Gastrocnemius medialis (tissue), 4 donors: ENCODE measurements around the gene CELF3. TPM values are rescaled to one million over a fixed set of nuclear protein-coding genes. Genes with fewer than 3 reads are reported as not detected.

Experiments
- ATAC-seq, 2 donors: fragments of 150-250 bp; one replicate each; pipeline ENCODE4 v1.9.1; 2016
- DNase-seq, 2 donors: peaks; one replicate each; pipeline ENCODE4 v3.0.0-alpha.2; 2019
- H3K27ac ChIP-seq, 4 donors: fragments of 200-600 bp; sonication (generic); 1 replicate in 1 of 4; 2 replicates in 3 of 4; pipeline ENCODE4 v1.5.1; 2016 to 2018; ENCODE audit warnings: mild to moderate bottlenecking in 2 of 4, moderate library complexity in 1 of 4
- H3K27me3 ChIP-seq, 3 donors: fragments of 200-600 bp; sonication (generic) in 2 of 3; 1 replicate in 1 of 3; 2 replicates in 2 of 3; pipeline versions ENCODE4 v1.5.1 to v1.6.0; 2016 to 2019; ENCODE audit warnings: mild to moderate bottlenecking in 1 of 3, moderate library complexity in 1 of 3
- H3K36me3 ChIP-seq, 2 donors: fragments of 200-600 bp; sonication (generic) in 1 of 2; one replicate each; pipeline ENCODE4 v1.5.1; 2017 to 2018
- H3K4me1 ChIP-seq, 2 donors: fragments of 200-600 bp; sonication (generic) in 1 of 2; one replicate each; pipeline ENCODE4 v1.5.1; 2016 to 2017; ENCODE audit warnings: mild to moderate bottlenecking in 2 of 2
- H3K4me3 ChIP-seq, 4 donors: fragments of 200-600 bp; sonication (generic) in 3 of 4; 1 replicate in 1 of 4; 2 replicates in 3 of 4; pipeline ENCODE4 v1.5.1; 2016 to 2019; ENCODE audit warnings: mild to moderate bottlenecking in 2 of 4
- H3K9me3 ChIP-seq, 3 donors: fragments of 200-600 bp; sonication (generic) in 2 of 3; 1 replicate in 1 of 3; 2 replicates in 2 of 3; pipeline ENCODE4 v1.5.1; 2016 to 2019
- CTCF ChIP-seq, 5 experiments: fragments of 450-650 bp in 3 of 5; fragments of 200-600 bp in 2 of 5; sonication (generic) in 2 of 5; IDR thresholded peaks in 4 of 5; conservative IDR thresholded peaks in 1 of 5; 1 replicate in 4 of 5; 2 replicates in 1 of 5; pipeline ENCODE4 v1.5.1; 2016 to 2019; ENCODE audit warnings: antibody characterized with exemption in 5 of 5, mild to moderate bottlenecking in 3 of 5, moderate library complexity in 3 of 5
- POLR2A ChIP-seq, 2 donors: fragments of 450-650 bp; IDR thresholded peaks; one replicate each; pipeline ENCODE4 v1.6.1; 2017; ENCODE audit warnings: antibody characterized with exemption in 2 of 2, mild to moderate bottlenecking in 2 of 2, moderate library complexity in 2 of 2
- in situ Hi-C, 4 donors: fragments of 200-750 bp; cut with MboI; loops; one replicate each; pipeline versions ENCODE4 v1.15.0 to v1.8.0; 2017; ENCODE audit warnings: low sequenced_read_pairs in 4 of 4
- intact Hi-C: fragments of 100-400 bp; cut with DNase I; formaldehyde crosslinking; loops from one replicate; pipeline ENCODE4 v1.15.1; 2023; ENCODE audit warnings: low total_unique reads
- total RNA-seq, 4 donors: library from RNA; depleted of rRNA; stranded (reverse); fragments of >200 nt; gene quantifications; one replicate each; pipeline versions ENCODE4 v1.1.0 to v1.2.3, GENCODE V29; 2016

Gene CELF3
- total RNA-seq, 4 donors from 2014 or later = not detected

- TF ChIP-seq POLR2A (IDR thresholded peaks at IDR 0.05) (no peak), CTCF (IDR thresholded peaks at IDR 0.05 in 4 of 5, conservative IDR thresholded peaks at IDR 0.05 in 1 of 5) (no peak)
- in situ Hi-C loops (no loop called here), intact Hi-C loops (no loop called here)
Observed at GRCh38 chr1:151711044-151711800, 5.4 kb downstream of the CELF3 start.

GRCh38 chr1:151710187-151710840 is 6.3 kb downstream of the CELF3 start:
- no peaks in the 10 kb centered on the region for H3K36me3 ChIP-seq
- intact Hi-C loops (no loop called here), in situ Hi-C loops (no loop called here)
- no peak for TF ChIP-seq CTCF (IDR thresholded peaks at IDR 0.05 in 4 of 5, conservative IDR thresholded peaks at IDR 0.05 in 1 of 5)
- no peak for TF ChIP-seq POLR2A (IDR thresholded peaks at IDR 0.05)
- no peak for DNase-seq
- H3K27me3 ChIP-seq = no peaks in the 10 kb centered on the region
- H3K4me1 ChIP-seq = no peaks in the 10 kb centered on the region
- ATAC-seq = no peak
- no peak overlapping the region for H3K27ac ChIP-seq
- H3K4me3 ChIP-seq = no peak overlapping the region
- H3K9me3 ChIP-seq = no peaks in the 10 kb centered on the region

More at GRCh38 chr1:151711044-151711800, 5.4 kb downstream of the CELF3 start:
- ATAC-seq (no peak), DNase-seq (no peak)
- Histone ChIP-seq H3K9me3 (no peaks in the 10 kb centered on the region), H3K4me3 (no peak overlapping the region), H3K4me1 (no peaks in the 10 kb centered on the region), H3K27ac (no peak overlapping the region), H3K27me3 (peaks cover 7 to 8% (median 8%) of the 10 kb centered on the region in 3 donors), H3K36me3 (no peaks in the 10 kb centered on the region)

GRCh38 chr1:151708891-151709290 is 7.7 kb downstream of the CELF3 start:
- ATAC-seq = no peak
- intact Hi-C loops = no loop called here
- H3K27ac ChIP-seq = no peak overlapping the region
- H3K36me3 ChIP-seq = no peaks in the 10 kb centered on the region
- in situ Hi-C loops = no loop called here
- H3K4me1 ChIP-seq = no peaks in the 10 kb centered on the region
- DNase-seq = no peak
- no peak overlapping the region for H3K4me3 ChIP-seq
- no peaks in the 10 kb centered on the region for H3K27me3 ChIP-seq
- no peaks in the 10 kb centered on the region for H3K9me3 ChIP-seq
- TF ChIP-seq POLR2A (IDR thresholded peaks at IDR 0.05) (no peak), CTCF (IDR thresholded peaks at IDR 0.05 in 4 of 5, conservative IDR thresholded peaks at IDR 0.05 in 1 of 5) (no peak)

GRCh38 chr1:151707541-151708065 is 9.0 kb downstream of the CELF3 start:
- intact Hi-C loops = no loop called here
- Histone ChIP-seq H3K4me3 (no peak overlapping the region), H3K4me1 (no peaks in the 10 kb centered on the region), H3K27ac (no peak overlapping the region), H3K36me3 (no peaks in the 10 kb centered on the region), H3K27me3 (no peaks in the 10 kb centered on the region), H3K9me3 (no peaks in the 10 kb centered on the region)
- no peak for ATAC-seq
- no peak for DNase-seq
- in situ Hi-C loops = no loop called here
- TF ChIP-seq POLR2A (IDR thresholded peaks at IDR 0.05) = no peak
- TF ChIP-seq CTCF (IDR thresholded peaks at IDR 0.05 in 4 of 5, conservative IDR thresholded peaks at IDR 0.05 in 1 of 5) = no peak
